CD4-positive, alpha-beta T cell treated with Interleukin-6 for 4 hours (primary cell): ENCODE data around the gene NTSR1.
A peak's percentile ranks its signal among the peaks of the same experiment; 100 is the strongest.

Experiments used
- DNase-seq: peaks from one replicate; pipeline ENCODE4 v3.0.0-alpha.2; 2020; ENCODE audit warnings: mixed read lengths

The NTSR1 gene

GRCh38 chr20:62708591-62709536 lies at the start of gene NTSR1:
NTSR1 (plus strand) TSS chr20:62708836; CDS start chr20:62709208, 372 bp downstream.
- DNase-seq: peak; percentile 17

- no peak for DNase-seq
Measured at GRCh38 chr20:62659488-62660239, 49.0 kb upstream of the NTSR1 start.

GRCh38 chr20:62660240-62660615 lies 48.4 kb upstream of the NTSR1 start:
- DNase-seq: no peak

DNA sequence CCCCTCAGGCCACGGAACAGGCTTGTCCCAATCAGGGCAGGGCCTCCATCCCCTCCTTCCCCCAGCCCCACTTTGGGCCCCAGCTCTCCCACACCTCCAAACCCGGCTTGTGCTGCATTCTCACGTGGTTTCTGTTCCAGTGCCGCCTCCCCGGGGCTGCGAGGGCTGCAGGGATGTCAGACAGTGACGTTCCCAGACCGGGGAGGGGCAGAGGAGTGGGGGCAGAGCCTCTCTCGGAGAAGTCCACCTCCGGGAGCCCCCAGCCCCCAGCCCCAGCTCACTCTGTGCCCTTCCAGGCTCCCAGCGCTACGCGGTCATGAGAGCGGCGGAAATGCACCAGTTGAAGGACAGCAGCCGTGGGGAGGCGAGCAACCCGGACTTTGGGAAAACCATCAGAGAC lies 47.9 kb upstream of the NTSR1 start:
- DNase-seq: no peak

- DNase-seq: no peak
Measured at GRCh38 chr20:62661647-62662046, 47.0 kb upstream of the NTSR1 start.

- no peak for DNase-seq
Measured at GRCh38 chr20:62662422-62662821, 46.2 kb upstream of the NTSR1 start.

- DNase-seq: no peak
Measured at GRCh38 chr20:62663145-62664018, 45.3 kb upstream of the NTSR1 start.

- no peak for DNase-seq
Measured at GRCh38 chr20:62664019-62664971, 44.3 kb upstream of the NTSR1 start.

- no peak for DNase-seq
Measured at GRCh38 chr20:62665153-62665754, 43.4 kb upstream of the NTSR1 start.

DNA sequence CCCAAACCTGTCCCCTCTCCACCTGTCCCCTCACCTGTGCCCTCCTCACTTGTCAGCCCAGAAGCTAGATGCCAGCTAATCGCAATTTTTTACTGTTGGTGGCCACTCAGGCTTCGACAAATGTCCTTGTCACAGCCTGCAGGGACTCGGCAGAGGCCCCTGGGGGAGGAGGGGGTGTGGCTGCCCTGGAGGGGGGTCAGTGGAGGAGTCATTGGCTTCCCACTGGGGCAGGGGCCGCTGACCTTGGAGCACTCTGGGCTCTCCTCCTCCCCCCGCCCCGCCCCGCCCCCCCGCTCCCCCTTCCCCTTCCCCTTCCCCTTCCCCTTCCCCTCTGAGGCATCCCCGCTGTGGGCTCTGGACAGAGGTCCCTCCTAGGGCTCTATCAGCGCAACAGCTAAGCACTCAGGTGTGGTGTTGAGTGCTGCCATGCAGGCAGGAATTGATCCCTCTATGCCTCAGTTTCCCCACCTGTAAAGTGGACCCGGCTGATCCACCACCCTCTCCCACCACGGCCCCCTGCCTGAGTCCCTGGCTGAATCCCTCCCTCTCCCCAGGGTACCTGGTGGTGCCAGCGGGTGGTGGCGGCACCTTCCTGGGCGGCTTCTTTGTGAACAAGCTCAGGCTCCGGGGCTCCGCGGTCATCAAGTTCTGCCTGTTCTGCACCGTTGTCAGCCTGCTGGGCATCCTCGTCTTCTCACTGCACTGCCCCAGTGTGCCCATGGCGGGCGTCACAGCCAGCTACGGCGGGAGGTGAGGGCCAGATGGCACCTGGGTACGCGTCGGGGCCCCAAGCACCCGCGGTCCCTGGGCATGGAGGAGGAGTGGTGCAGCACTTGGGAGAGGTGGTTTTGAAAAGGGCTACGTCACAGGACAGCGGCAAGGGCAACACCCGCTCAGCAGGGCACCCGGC lies 42.6 kb upstream of the NTSR1 start:
- DNase-seq: no peak

DNA sequence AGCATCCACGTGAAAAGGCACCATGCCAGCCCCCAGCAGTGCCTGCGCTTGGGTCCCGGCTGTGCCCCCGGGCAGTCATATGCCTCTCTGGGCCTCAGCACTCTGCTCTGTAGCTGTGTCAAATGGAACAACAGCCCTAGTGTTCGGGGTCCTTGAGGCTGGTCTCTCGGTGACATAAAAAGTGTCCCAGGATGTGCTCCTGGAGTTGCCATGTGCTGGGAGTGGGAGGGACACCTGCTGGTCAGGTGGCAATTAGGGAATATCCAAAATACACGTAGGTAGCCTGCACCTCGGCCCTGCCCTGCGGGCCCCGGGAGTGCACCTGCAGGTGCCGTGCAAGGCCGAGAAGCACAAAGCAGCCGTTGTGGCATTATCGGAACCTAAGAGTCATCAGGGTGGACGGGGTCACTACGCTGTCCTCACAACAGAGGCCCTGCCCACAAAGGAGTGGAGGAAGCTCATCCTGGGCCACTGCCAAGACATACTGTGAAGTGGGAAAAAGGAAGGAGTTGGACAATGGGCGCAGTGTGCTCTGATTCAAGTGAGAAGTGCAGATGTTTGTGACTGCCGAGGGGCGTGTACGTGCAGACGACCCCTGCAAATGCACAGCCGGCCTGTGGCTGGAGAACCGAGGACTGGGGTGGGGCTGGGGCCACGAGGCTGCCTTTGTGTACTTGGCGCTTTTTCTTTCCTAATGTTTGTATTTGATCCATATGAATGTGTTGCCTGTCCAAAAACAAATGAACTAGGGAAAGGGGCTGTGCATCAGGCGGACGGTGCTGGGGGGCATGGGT lies 41.7 kb upstream of the NTSR1 start:
- no peak for DNase-seq

DNA sequence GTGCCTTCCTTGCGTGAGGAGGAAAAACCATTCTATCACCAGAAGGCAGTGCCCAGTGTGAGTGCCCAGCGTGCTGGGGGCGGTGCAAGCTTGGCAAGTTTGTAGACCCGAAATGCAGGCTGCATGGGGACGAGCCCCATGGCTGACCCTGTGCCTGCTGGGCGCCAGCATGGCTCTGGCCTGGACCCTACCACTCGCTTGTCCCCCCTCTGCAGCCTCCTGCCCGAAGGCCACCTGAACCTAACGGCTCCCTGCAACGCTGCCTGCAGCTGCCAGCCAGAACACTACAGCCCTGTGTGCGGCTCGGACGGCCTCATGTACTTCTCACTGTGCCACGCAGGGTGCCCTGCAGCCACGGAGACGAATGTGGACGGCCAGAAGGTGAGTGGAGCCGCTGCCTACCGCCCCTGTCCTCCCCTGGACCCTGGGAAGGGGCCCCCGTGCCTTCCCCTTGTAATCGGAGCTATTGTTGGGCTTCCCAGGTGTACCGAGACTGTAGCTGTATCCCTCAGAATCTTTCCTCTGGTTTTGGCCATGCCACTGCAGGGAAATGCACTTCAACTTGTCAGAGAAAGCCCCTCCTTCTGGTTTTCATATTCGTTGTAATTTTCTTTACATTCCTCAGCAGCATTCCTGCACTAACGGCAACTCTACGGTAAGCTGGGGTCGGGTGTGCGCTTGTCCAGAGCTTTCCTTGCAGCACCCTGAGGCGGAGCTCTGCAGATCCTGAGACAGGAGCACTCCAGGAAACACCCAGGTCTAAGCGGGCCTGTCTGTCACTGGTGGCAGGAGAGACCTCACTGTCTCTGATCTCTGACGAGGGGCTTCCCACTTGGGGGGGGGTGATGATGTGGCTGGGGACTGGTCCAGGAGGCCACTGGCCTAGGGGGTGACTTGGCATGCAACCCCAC lies 40.9 kb upstream of the NTSR1 start:
- no peak for DNase-seq

- DNase-seq: peak; percentile 61
Measured at GRCh38 chr20:62668441-62669027, 40.1 kb upstream of the NTSR1 start.

GRCh38 chr20:62669249-62669648 lies 39.4 kb upstream of the NTSR1 start:
- DNase-seq: no peak

- DNase-seq: no peak
Measured at GRCh38 chr20:62670156-62670555, 38.5 kb upstream of the NTSR1 start.

- DNase-seq: no peak
Measured at GRCh38 chr20:62670998-62671397, 37.6 kb upstream of the NTSR1 start.

DNA sequence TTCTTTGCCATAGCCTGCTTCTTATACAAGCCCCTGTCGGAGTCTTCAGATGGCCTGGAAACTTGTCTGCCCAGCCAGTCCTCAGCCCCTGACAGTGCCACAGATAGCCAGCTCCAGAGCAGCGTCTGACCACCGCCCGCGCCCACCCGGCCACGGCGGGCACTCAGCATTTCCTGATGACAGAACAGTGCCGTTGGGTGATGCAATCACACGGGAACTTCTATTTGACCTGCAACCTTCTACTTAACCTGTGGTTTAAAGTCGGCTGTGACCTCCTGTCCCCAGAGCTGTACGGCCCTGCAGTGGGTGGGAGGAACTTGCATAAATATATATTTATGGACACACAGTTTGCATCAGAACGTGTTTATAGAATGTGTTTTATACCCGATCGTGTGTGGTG lies 36.9 kb upstream of the NTSR1 start:
- no peak for DNase-seq

DNA sequence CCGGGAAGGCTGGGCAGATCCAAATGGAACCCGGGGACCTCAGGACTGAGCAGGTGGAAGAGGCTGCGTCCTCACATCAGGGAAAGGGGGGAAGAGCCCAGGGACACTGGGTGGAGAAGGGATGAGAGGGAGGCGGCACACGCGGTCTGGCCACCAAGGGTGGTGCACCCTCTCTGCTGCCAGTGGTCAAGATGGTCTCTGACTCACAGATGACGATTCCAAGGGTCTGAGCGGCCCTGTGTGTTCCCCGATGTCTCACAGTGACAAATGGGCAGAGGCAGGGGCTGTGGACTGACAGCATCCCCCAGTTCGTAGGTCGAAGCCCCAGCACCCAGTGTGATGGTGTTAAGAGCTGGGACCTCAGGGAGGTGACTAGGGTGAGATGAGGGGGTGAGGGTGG lies 34.3 kb upstream of the NTSR1 start:
- no peak for DNase-seq
